WI38 (cell line): ENCODE measurements around the gene DIS3.
"Not testable (repeated sequence)": the region's sequence is repeated elsewhere in the genome, so short reads cannot be mapped to it uniquely, and the experiment has no call there.

ENCODE experiments used
- H3K4me3 ChIP-seq: 2 replicates; pipeline ENCODE4 v1.5.1; 2011; ENCODE audit warnings: low read depth, mild to moderate bottlenecking, control low read depth, low read length
- TF ChIP-seq, protein P1 (sequence below): IDR thresholded peaks from 2 replicates; pipeline ENCODE4 v1.5.1; 2012; ENCODE audit warnings: low read depth, mild to moderate bottlenecking, control low read depth, low read length

DIS3 gene, protein sequence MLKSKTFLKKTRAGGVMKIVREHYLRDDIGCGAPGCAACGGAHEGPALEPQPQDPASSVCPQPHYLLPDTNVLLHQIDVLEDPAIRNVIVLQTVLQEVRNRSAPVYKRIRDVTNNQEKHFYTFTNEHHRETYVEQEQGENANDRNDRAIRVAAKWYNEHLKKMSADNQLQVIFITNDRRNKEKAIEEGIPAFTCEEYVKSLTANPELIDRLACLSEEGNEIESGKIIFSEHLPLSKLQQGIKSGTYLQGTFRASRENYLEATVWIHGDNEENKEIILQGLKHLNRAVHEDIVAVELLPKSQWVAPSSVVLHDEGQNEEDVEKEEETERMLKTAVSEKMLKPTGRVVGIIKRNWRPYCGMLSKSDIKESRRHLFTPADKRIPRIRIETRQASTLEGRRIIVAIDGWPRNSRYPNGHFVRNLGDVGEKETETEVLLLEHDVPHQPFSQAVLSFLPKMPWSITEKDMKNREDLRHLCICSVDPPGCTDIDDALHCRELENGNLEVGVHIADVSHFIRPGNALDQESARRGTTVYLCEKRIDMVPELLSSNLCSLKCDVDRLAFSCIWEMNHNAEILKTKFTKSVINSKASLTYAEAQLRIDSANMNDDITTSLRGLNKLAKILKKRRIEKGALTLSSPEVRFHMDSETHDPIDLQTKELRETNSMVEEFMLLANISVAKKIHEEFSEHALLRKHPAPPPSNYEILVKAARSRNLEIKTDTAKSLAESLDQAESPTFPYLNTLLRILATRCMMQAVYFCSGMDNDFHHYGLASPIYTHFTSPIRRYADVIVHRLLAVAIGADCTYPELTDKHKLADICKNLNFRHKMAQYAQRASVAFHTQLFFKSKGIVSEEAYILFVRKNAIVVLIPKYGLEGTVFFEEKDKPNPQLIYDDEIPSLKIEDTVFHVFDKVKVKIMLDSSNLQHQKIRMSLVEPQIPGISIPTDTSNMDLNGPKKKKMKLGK

DNA sequence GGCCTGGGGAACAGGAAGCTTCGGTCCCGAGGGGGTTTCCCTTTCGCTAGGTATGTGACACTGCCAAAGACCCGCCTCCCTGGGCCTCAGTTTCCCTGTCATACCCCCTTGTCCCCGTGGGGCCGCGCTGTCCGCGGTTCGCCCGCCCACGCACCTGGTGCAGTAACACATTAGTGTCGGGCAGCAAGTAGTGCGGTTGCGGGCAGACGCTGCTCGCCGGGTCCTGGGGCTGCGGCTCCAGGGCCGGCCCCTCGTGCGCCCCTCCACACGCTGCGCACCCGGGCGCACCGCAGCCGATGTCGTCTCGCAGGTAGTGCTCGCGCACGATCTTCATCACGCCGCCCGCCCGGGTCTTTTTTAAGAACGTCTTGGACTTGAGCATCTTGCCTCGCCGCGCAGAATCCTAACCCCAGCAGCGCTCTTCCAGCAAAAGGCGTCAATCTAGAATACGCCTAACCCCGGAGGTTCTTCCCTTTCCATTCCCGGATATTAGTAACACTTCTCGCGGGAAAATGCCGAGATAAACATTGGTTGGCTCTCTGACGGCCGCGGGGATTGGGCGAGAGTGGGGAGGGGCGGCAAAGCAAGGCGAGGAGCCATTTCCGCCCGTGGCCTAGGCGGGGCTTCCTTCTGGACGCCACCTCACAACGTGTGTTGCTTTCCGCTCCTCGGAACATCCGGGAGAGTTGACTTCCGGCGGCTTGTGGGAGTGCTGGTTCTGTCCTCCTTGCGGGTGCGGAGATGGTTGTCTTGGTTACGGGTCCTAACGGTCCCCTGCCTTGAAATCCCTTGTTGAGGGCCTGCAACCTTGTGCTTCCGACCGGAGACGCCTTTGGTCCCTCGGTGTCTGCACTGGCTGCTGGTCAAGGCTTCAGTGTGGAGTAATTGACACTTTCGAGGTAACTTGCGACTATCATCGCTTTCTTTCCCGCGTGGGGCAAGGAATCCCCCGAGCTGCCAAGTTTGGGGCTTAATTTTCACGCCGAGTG, at the start of gene DIS3, which contains the start of gene PIBF1:
TSS of gene DIS3 (minus strand) at position 450 of the 989 bp plus-strand sequence. CDS start at position 382, 68 bp downstream.
TSS of gene PIBF1 (plus strand) at position 683 of the 989 bp plus-strand sequence. CDS start 1,337 bp downstream, outside the sequence.
- TF ChIP-seq, protein P1, sequence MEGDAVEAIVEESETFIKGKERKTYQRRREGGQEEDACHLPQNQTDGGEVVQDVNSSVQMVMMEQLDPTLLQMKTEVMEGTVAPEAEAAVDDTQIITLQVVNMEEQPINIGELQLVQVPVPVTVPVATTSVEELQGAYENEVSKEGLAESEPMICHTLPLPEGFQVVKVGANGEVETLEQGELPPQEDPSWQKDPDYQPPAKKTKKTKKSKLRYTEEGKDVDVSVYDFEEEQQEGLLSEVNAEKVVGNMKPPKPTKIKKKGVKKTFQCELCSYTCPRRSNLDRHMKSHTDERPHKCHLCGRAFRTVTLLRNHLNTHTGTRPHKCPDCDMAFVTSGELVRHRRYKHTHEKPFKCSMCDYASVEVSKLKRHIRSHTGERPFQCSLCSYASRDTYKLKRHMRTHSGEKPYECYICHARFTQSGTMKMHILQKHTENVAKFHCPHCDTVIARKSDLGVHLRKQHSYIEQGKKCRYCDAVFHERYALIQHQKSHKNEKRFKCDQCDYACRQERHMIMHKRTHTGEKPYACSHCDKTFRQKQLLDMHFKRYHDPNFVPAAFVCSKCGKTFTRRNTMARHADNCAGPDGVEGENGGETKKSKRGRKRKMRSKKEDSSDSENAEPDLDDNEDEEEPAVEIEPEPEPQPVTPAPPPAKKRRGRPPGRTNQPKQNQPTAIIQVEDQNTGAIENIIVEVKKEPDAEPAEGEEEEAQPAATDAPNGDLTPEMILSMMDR = no peak
- peak within 1 kb of the TSS; percentile 96 for H3K4me3 ChIP-seq

DNA sequence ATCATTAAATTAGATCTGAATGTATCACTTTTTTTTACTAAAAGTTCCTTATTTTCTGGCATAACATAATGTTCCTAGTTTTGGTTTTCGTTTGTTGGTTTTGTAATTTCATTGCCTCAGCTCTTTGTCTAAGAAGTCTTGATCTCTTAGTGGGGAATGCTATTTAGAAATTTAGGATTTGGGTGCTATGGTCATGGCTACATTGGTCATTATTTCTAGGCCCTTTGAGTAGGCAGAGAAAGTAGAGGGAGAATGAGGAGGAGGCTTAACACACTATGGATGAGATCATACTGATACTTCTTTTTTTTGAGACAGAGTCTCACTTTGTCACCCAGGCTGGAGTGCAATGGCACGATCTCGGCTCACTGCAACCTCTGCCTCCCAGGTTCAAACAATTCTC, 42.0 kb upstream of the DIS3 start:
- no peak overlapping the region for H3K4me3 ChIP-seq
- TF ChIP-seq, protein P1 = no peak

DNA sequence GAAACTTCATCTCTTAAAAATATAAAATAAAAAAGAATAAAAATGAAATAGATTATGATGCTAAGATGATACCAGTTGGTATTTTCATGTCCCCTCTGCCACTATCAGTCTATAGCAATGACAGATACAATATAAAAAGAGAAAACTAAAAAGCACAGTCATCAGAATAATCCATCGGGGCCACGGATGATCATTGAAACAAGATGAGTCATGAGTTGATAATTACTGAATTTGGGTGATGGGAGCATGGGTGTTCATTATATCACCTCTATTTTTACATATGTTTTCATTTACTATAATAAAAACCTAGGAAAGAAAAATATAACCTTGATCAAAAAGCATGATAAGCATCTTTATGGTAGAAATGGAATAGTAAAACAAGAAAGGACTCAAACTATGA, 41.4 kb upstream of the DIS3 start:
- TF ChIP-seq, protein P1 = no peak
- no peak overlapping the region for H3K4me3 ChIP-seq

DNA sequence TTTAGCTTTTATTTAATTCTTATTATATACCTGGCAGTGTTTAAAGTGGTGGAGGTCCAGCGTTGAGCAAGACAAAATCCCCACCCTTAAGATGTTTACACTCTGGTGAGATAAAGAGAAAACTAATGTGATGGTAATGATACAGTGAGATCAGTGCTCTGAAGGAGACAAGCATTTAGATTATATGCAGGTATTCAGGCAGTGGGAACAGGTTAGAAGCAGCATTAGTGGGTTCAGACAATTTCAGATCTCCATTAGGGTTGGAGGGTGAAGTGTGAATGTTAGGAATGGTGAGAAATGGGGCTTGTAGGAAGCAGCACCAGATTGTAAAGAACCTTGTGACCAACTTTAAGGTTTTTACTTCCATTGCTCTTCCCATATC, 39.2 kb upstream of the DIS3 start:
- no peak overlapping the region for H3K4me3 ChIP-seq
- TF ChIP-seq, protein P1 = no peak

DNA sequence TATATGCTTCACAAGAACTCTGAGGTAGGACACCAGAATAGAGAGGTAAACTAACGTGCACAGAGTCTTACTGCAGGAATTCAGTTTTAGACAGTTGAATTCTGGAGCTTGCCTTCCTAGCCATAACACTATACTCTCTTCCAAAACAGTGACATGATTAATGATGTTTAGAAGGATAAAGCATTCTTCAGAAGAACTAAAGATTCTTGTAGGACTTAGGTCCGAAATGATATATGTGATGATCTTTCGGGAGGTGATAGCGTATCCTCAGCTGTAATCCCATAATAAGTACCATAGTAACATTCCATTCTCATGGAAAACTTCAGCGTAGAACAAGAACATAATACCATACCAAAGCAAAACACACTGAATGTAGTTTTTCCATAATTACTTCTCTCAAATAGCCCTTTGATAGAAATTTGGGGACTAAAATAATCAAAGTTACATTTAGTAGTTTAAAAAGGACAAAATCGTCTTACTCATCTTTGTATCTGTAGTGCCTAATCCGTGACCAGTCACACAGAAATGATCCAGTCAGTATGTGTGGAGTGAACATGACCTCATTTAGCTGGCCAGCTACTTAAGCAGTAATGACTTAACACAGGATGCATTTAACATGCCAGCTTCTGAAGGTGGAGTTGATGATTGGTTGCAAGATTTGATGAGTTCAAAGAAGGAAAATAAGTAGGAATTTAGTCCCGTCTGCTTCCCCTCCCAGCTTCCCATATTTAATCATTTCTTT, 38.6 kb upstream of the DIS3 start:
- TF ChIP-seq, protein P1 = no peak
- H3K4me3 ChIP-seq = no peak overlapping the region

DNA sequence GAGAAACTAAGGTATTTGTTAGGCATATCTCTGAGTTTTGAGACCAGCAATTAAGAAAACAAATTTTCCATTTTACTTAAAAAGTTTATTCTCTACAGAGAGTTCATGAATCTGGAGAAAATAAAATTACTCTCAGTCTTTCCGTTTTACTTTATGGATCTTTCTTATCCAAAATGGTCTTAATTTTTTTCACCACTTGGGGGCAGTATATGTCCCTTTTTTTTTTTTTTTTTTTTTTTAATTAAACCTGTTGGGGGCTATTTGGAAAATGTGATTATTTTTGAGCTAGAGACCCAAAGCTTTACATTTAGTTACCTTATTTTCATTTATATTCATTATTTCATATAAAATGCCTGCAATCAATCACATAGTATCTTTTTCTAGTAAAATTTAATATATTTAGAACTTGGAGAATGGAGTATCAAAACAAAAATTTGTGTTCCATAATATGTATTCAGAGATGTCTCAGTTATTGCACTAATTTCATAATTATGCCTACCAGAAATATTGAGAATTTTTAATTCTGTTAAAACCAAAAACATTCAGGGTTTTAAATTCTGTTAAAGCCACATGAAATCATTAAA, 27.3 kb upstream of the DIS3 start:
- TF ChIP-seq, protein P1 = no peak

DNA sequence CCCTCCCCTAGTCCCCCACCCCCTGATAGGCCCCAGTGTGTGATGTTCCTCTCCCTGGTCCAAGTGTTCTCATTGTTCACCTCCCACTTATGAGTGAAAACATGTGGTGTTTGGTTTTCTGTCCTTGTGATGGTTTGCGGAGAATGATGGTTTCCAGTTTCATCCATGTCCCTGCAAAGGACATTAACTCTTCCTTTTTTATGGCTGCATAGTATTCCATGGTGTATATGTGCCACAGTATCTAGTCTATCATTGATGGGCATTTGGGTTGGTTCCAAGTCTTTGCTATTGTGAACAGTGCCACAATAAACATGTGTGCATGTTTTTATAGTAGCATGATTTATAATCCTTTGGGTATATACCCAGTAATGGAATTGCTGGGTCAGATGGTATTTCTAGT, 24.8 kb upstream of the DIS3 start:
- H3K4me3 ChIP-seq = not testable (repeated sequence)

More for the DNA sequence above, 27.3 kb upstream of the DIS3 start:
- no peak overlapping the region for H3K4me3 ChIP-seq
